ENCODE measurements around the gene PLXDC2. TPM values are rescaled to one million over a fixed set of nuclear protein-coding genes. Genes with fewer than 3 reads are reported as not detected.

PLXDC2 gene
- total and polyA plus RNA-seq, 10 of the 15 experiments (the other 5 are each of a cell fraction or from before 2014, with no cell fraction given) = 0.05 to 1.8 (median 0.14) TPM; not detected in 2

GRCh38 chr10:19944911-19945663 is 128.9 kb downstream of the PLXDC2 start (continued):
- TF ChIP-seq, protein P1, sequence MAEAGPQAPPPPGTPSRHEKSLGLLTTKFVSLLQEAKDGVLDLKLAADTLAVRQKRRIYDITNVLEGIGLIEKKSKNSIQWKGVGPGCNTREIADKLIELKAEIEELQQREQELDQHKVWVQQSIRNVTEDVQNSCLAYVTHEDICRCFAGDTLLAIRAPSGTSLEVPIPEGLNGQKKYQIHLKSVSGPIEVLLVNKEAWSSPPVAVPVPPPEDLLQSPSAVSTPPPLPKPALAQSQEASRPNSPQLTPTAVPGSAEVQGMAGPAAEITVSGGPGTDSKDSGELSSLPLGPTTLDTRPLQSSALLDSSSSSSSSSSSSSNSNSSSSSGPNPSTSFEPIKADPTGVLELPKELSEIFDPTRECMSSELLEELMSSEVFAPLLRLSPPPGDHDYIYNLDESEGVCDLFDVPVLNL (IDR thresholded peaks at IDR 0.05; ENCODE audit: low read depth, low read length) = no peak
- 0 out of 2 replicates have a peak, but pooled peaks have one; percentile 21 for TF ChIP-seq IKZF1 (conservative IDR thresholded peaks at IDR 0.05)
- TF ChIP-seq HDGF (IDR thresholded peaks at IDR 0.05) = no peak
- TF ChIP-seq, protein P2, sequence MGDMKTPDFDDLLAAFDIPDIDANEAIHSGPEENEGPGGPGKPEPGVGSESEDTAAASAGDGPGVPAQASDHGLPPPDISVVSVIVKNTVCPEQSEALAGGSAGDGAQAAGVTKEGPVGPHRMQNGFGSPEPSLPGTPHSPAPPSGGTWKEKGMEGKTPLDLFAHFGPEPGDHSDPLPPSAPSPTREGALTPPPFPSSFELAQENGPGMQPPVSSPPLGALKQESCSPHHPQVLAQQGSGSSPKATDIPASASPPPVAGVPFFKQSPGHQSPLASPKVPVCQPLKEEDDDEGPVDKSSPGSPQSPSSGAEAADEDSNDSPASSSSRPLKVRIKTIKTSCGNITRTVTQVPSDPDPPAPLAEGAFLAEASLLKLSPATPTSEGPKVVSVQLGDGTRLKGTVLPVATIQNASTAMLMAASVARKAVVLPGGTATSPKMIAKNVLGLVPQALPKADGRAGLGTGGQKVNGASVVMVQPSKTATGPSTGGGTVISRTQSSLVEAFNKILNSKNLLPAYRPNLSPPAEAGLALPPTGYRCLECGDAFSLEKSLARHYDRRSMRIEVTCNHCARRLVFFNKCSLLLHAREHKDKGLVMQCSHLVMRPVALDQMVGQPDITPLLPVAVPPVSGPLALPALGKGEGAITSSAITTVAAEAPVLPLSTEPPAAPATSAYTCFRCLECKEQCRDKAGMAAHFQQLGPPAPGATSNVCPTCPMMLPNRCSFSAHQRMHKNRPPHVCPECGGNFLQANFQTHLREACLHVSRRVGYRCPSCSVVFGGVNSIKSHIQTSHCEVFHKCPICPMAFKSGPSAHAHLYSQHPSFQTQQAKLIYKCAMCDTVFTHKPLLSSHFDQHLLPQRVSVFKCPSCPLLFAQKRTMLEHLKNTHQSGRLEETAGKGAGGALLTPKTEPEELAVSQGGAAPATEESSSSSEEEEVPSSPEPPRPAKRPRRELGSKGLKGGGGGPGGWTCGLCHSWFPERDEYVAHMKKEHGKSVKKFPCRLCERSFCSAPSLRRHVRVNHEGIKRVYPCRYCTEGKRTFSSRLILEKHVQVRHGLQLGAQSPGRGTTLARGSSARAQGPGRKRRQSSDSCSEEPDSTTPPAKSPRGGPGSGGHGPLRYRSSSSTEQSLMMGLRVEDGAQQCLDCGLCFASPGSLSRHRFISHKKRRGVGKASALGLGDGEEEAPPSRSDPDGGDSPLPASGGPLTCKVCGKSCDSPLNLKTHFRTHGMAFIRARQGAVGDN (IDR thresholded peaks at IDR 0.05) = 0 out of 2 replicates have a peak, but pooled peaks have one; percentile 14
- no peak for TF ChIP-seq CBFB (IDR thresholded peaks at IDR 0.05; ENCODE audit: low read depth)
- TF ChIP-seq KAT2A (conservative IDR thresholded peaks at IDR 0.05; ENCODE audit: control insufficient read depth, low read depth, low read length) = no peak
- TF ChIP-seq MEF2B (IDR thresholded peaks at IDR 0.05; ENCODE audit: partially characterized antibody, poor library complexity, severe bottlenecking) = peak; percentile 80
